NCI-H1105 treated with DMSO at 0.1 percent for 48 hours (cell line): ENCODE results near the gene CRYBA4.
"Not testable (repeated sequence)": the region's sequence is repeated elsewhere in the genome, so short reads cannot be mapped to it uniquely, and the experiment has no call there.

Experiments
- DNase-seq: peaks from one replicate; lab custom pipeline; 2025; lab: John Stamatoyannopoulos, UW

The CRYBA4 gene

GRCh38 chr22:26597026-26597425 lies 24.7 kb upstream of the CRYBA4 start:
- DNase-seq = no peak

GRCh38 chr22:26597480-26597879 lies 24.3 kb upstream of the CRYBA4 start:
- DNase-seq = no peak

GRCh38 chr22:26599505-26599904 lies 22.3 kb upstream of the CRYBA4 start:
- no peak for DNase-seq

GRCh38 chr22:26601726-26602125 lies 20.0 kb upstream of the CRYBA4 start:
- no peak for DNase-seq

DNA sequence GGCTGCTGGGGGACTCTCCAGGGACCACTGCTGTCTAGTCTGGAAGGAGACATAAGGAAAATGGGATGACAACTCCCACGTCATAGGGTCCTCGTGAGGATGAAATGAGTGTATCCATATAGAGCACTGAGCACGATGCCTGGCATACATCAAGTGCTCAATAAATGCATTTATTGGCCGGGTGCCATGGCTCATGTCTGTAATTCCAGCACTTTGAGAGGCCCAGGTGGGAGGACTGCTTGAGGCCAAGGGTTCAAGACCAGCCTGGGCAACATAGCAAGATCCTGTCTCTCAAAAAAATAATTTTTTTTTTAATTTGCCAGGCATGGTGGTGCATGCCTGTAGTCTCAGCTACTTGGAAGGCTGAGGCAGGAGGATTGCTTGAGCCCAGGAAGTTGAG lies 19.6 kb upstream of the CRYBA4 start:
- DNase-seq = no peak

GRCh38 chr22:26604368-26604767 lies 17.4 kb upstream of the CRYBA4 start:
- DNase-seq = no peak

- DNase-seq = no peak
These were observed 15.2 kb upstream of the CRYBA4 start for GRCh38 chr22:26606611-26607010.

DNA sequence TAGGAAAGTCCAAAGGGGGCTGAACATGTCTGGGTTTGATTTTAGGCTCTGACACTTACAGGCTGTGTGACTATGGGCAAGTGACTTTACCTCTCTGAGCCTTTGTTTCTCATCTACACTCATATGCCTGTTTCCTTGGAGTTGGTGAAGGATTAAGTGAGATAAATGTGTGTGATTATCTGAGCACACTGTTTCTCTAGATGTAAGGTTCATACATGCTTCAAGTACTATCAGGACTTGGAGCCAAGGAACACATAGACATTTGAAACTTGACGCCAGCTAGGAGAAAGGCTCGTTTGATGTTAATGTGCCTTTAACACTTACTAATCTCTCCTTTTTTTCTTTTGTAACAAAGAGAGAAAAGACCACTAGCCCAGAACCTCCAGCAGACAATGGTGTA lies 13.6 kb upstream of the CRYBA4 start:
- no peak for DNase-seq

DNA sequence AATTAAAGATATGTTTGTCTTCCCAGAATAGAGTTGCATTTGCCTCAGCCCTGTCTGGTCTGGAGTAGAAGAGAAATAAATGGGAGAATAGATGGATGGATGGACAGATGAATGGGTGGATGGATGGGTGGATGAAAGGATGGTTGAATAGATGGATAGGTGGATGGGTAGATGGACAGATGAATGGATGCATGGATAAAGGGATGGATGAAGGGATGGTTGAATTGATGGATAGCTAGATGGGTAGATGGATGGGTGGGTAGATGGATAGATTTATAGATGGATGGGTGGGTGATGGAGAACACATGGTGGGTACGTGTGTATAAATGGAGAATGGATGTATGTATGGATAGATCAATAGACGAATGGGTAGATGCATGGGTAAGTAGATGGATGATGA lies 12.5 kb upstream of the CRYBA4 start:
- no peak for DNase-seq

- DNase-seq = no peak
These were observed 11.4 kb upstream of the CRYBA4 start for GRCh38 chr22:26610072-26610958.

DNA sequence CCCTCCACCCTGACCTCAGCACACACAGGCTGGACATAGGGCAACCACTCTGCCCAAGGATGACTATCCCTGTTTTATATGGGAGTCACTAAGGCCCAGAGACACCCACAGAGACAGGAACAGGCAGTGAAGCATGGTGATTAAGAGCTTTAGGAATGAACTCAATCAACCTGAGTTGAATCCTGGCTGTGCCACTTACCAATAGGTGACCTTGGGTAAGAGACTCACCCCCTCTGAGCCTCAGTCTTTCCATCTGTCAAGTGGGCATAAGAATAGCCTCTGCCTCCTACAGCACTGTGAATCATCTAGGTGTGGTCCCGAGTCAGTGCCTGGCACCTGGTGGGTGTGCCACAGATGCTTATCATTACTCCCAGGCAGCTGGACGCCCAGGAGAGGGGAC lies 10.8 kb upstream of the CRYBA4 start:
- DNase-seq = no peak

DNA sequence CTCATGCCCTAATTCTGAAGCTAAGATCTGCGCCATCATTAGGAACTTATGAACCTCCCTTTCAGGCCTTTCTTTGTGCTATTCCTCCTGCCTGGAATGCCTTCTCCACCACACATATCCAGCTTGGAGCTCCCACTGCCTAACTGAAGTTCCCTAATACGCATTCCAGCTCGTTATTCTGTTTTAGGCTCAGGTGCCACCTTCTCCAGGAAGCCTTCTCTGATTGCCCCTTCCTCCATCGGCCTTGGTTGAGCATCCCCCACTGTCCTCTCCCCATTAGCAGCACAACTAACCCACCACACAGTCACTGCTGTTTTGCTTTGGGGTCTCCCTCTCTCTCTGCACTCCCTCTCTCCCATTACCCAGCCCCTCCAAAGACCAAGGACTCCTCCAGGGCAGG lies 9.1 kb upstream of the CRYBA4 start:
- DNase-seq = no peak

DNA sequence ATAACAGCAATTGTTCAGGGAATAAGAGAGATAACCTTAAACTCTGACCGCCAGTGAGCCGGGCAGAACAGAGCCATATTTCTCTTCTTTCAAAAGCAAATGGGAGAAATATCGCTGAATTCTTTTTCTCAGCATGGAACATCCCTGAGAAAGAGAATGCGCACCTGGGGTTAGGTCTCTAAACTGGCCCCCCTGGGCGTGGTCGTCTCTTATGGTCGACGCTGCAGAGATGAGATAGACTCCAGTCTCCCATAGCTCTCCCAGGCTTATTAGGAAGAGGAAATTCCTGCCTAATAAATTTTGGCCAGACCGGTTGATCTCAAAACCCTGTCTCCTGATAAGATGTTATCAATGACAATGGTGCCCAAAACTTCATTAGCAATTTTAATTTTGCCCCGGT lies 8.0 kb upstream of the CRYBA4 start:
- not testable (repeated sequence) for DNase-seq

DNA sequence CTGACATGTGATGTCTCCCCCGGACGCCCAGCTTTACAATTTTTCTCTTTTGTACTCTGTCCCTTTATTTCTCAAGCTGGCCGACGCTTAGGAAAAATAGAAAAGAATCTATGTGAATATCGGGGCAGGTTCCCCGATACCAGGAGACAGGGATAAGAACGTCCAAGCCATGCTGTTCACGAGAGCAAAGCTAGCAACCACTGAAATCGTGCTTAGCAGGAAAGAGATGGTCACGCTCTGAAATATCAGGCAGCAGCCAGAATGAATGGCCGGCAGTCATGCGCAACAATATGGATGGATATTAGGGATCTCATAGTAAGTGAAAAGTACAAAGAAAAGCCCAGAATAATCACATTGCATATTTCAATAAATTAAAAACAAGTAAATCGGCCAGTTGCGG lies 7.4 kb upstream of the CRYBA4 start:
- DNase-seq = no peak

GRCh38 chr22:26615149-26615548 lies 6.6 kb upstream of the CRYBA4 start:
- no peak for DNase-seq

GRCh38 chr22:26615830-26616435 lies 5.8 kb upstream of the CRYBA4 start:
- no peak for DNase-seq

DNA sequence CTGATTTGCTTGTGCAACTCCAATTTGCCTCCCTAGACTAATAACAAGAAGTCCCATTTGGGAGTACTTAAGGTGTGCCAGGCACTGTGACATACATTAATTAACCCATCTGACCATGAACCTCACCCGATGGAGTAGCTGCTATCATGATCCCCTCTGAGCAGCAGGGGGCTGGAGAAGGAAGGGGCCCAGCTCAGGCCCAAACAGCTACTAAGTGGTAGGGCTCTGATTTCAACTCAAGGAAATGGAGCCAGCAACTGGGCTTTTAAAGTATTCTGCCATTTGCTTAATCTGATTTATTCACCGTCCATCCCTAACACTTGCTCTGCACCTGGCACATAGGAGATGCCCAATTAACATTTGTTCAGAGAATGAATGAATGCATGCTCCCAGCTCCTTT lies 5.1 kb upstream of the CRYBA4 start:
- DNase-seq = no peak

DNA sequence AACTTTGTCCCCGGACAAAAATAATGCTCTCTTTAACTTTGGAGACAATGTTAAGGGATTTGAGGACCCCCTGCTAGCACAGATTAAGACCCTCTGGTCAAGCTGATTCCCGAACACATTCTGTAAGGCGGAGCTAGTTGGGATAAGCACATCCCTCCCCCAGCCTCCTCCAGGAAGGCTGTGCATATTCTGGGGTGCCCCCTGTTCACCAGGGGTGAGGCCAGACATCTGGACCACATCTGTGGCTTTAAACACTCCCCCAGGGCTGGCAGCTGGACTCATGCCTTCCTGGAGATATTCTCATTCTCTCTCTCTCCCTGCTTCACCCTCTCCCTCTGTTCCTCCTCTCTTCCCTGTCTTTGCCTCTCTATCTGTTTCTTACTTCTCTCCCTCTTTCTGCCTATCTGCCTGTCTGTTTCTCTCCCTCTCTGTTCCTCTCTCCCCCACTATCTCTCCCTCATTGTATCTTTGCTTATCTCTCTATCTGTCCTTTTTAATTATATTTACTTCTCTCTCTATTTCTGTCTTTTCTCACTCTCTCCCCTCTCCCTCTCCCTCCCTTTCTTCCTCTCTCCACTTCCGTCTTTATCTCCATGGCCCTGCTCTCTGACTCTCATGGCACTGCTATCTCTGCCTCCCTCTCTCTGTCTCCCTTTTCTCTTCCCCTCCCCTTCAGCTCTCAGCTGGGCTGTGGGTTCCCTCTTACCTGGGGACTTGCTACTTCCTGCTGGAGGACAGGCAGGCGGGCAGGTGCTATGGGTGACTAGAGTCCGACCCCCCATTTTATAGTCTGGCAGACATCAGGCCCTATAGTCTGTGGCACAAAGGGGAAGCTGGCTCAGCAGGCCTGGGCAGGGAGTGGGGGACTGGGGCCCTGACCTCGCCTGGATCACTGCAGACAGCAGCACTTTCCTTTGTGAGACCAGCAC lies 4.2 kb upstream of the CRYBA4 start, which contains the start of gene CRYBB1:
TSS of gene CRYBB1 (minus strand) at position 757 of the 929 bp plus-strand sequence. CDS start 1,708 bp downstream, outside the sequence.
- no peak for DNase-seq

DNA sequence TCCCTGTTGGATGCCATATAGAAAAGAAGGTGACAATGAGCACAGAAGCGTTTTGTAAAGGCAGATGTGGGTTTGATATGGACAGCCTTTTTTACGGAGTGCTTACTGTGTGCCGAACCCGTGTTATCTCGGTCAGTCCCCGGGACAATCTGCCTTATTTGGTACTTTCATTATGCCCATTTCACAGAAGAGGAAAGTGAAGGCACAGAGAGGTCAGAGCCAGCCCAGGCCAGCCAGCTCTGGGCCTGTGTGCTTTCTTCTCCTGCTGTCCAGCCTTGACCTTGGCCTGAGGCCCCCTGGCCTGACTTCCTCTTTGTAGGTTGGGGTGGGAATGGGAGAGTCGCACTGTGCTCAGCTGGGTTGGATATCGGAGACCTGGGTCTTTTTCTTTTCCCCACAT lies 3.3 kb upstream of the CRYBA4 start:
- DNase-seq = no peak

DNA sequence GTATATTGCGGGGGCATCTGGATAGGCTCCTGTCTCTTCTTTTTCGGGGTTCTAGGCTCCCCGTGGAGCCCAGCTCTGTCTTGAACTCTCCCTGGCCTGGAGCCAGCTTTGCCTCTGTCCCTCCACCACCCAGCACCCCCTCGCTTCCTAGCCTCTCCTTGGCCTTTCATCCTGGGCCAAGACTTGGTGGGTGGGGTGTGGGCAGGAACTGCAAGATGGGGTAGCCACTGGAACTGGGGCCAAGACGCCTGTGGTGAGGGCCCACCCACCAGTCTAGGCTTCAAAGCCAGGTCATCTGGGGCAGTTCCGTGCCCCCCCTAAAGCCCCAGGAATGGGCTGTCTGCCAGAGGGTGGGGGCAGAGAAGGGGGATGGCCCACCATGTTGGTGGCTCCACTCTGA lies 2.3 kb upstream of the CRYBA4 start:
- DNase-seq = no peak

- no peak for DNase-seq
These were observed 1.6 kb upstream of the CRYBA4 start for GRCh38 chr22:26620197-26620596.

- no peak for DNase-seq
These were observed 2.2 kb downstream of the CRYBA4 start for GRCh38 chr22:26623984-26624383.
